ENCODE measurements around the gene POMT2.

Gene POMT2

DNA sequence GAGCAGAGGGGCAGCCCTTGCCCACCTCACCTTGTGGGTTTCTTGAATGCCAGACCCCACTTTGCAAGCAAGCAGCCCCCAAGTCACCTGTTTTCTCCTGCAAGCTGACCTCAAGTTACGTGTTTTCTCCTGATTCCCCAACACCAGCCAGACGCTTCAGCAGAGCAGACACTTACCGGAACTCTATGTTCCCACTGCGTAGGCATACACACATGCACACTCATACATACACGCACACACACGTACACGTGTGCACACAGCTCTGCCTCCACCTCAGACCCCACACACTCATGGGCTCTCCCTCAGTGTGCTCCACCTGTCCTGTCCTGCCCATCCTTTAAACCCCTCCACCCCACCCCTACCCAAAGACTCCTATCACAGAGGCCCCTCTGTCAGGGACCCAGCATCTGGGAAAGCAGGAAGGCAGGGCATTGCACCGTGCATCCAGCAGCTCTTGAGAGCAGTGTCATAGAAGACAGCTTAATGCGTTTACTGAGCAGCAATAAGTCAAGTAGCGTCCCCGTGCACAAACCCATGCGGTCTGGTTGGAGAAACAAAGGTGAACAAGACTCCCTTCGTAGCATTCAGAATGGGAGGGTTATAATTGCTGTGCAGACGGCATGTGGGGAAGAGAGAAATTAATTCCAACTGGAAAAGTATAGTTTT, 94.7 kb downstream of the POMT2 start:
- ChIA-PET POLR2A (no interaction called here), CTCF (interaction anchor here (1.0 kb wide), 1 partner anchor 14 kb away, joined by 3 read pairs; no protein-coding TSS in a partner anchor)
- DNase-seq (ENCODE audit: extremely low spot score): no peak
- TF ChIP-seq BHLHE40 (IDR thresholded peaks at IDR 0.05; ENCODE audit: borderline replicate concordance): no peak
- TF ChIP-seq HDGF (IDR thresholded peaks at IDR 0.05; ENCODE audit: borderline replicate concordance): no peak
- TF ChIP-seq LEF1 (IDR thresholded peaks at IDR 0.05; ENCODE audit: borderline replicate concordance): no peak
- TF ChIP-seq CTBP1 (IDR thresholded peaks at IDR 0.05; ENCODE audit: borderline replicate concordance): no peak
- TF ChIP-seq SP1 (IDR thresholded peaks at IDR 0.05): no peak
- no peak for TF ChIP-seq TARDBP (IDR thresholded peaks at IDR 0.05)
- no peak for TF ChIP-seq ZNF384 (IDR thresholded peaks at IDR 0.05)
- TF ChIP-seq ARNT (IDR thresholded peaks at IDR 0.05): no peak
- no peak for TF ChIP-seq FOXA1 (IDR thresholded peaks at IDR 0.05)
- TF ChIP-seq NFRKB (IDR thresholded peaks at IDR 0.05): no peak
- no peak for TF ChIP-seq FOXK2 (IDR thresholded peaks at IDR 0.05)
- no peak for TF ChIP-seq SUZ12 (IDR thresholded peaks at IDR 0.05)
- TF ChIP-seq, protein P1, sequence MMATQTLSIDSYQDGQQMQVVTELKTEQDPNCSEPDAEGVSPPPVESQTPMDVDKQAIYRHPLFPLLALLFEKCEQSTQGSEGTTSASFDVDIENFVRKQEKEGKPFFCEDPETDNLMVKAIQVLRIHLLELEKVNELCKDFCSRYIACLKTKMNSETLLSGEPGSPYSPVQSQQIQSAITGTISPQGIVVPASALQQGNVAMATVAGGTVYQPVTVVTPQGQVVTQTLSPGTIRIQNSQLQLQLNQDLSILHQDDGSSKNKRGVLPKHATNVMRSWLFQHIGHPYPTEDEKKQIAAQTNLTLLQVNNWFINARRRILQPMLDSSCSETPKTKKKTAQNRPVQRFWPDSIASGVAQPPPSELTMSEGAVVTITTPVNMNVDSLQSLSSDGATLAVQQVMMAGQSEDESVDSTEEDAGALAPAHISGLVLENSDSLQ (IDR thresholded peaks at IDR 0.05): no peak
- TF ChIP-seq ELF4 (IDR thresholded peaks at IDR 0.05): no peak
- TF ChIP-seq FOXM1 (IDR thresholded peaks at IDR 0.05; ENCODE audit: borderline replicate concordance): no peak
- TF ChIP-seq L3MBTL2 (conservative IDR thresholded peaks at IDR 0.05): no peak

DNA sequence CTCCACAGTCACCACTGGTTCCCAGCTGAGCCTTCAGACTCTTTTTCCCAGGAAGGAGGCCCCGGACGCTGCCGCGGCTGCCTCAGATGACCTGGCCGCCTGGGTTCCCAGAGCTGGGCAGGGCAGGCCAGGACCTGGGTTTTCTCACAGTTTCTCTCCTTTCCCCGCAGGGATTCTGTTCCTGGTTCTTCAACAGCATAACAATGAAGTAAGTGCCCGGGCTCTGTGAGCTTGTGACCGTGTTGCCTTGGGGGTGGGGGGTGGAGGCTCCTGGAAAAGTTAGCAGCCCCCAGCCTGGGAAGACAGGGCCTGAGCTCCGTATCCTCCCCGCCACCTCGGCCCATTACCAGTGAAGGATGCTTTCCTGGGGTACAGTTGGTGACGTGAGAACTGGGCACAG, 95.4 kb downstream of the POMT2 start:
- CTCF ChIA-PET: interaction anchor here (1.0 kb wide), 1 partner anchor 14 kb away, joined by 3 read pairs; no protein-coding TSS in a partner anchor
- POLR2A ChIA-PET: no interaction called here
- no peak for DNase-seq (ENCODE audit: extremely low spot score)
- no peak for TF ChIP-seq FOXM1 (IDR thresholded peaks at IDR 0.05; ENCODE audit: borderline replicate concordance)
- TF ChIP-seq HDGF (IDR thresholded peaks at IDR 0.05; ENCODE audit: borderline replicate concordance): no peak
- no peak for TF ChIP-seq ELF4 (IDR thresholded peaks at IDR 0.05)
- no peak for TF ChIP-seq FOXA1 (IDR thresholded peaks at IDR 0.05)
- TF ChIP-seq SP1 (IDR thresholded peaks at IDR 0.05): no peak
- no peak for TF ChIP-seq NFRKB (IDR thresholded peaks at IDR 0.05)
- TF ChIP-seq, protein P1 (IDR thresholded peaks at IDR 0.05): no peak
- TF ChIP-seq TARDBP (IDR thresholded peaks at IDR 0.05): no peak
- no peak for TF ChIP-seq LEF1 (IDR thresholded peaks at IDR 0.05; ENCODE audit: borderline replicate concordance)
- TF ChIP-seq SUZ12 (IDR thresholded peaks at IDR 0.05): no peak
- no peak for TF ChIP-seq L3MBTL2 (conservative IDR thresholded peaks at IDR 0.05)
- TF ChIP-seq BHLHE40 (IDR thresholded peaks at IDR 0.05; ENCODE audit: borderline replicate concordance): no peak
- TF ChIP-seq ARNT (IDR thresholded peaks at IDR 0.05): no peak
- no peak for TF ChIP-seq ZNF384 (IDR thresholded peaks at IDR 0.05)
- no peak for TF ChIP-seq CTBP1 (IDR thresholded peaks at IDR 0.05; ENCODE audit: borderline replicate concordance)

All from HEK293T (cell line).